ENCODE measurements around the gene RACK1.
A peak's percentile ranks its signal among the peaks of the same experiment; 100 is the strongest.
"Not testable (repeated sequence)": the region's sequence is repeated elsewhere in the genome, so short reads cannot be mapped to it uniquely, and the experiment has no call there.

RACK1 gene

DNA sequence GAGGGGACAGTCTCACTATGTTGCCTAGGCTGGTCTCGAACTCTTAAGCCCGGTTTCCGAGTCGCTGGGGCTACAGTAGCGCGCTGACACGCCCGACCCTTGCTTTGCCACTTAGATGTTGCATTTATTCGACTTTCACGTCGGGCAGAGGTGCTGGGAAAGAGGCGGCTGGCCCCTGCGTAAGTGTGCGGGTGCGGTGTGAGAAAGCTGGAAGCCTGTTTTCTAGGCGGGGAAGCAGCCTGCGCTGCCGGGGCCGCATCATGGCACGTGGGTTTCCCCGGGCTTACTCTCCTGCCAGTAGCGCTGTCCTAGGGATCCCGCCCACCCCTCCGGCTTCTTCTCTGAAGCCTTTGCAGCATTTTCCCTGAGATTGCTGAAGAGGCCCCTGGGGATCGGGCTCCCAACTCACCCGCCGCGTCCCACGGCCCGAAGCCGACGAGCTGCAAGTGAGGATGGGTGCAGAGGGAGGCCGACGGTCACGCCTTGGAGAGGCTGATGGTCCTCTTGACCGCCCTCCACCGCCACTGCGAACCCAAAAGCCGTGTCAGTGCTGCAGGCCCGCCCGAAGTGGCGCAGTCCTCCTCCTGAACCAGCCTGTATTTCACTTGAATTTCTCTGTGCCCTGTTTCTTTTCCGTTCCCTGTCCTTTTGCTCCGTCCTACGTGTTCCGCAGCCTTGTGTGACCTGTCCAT lies 26.4 kb downstream of the RACK1 start:
- DNase-seq (ENCODE audit: low read depth in 2 of 2, low spot score in 1 of 2) = no peak

- DNase-seq (ENCODE audit: low read depth in 2 of 2, low spot score in 1 of 2) = no peak
Observed at GRCh38 chr5:181215997-181216989, 27.4 kb downstream of the RACK1 start.

- not testable (repeated sequence) for DNase-seq (ENCODE audit: low read depth in 2 of 2, low spot score in 1 of 2)
Observed at GRCh38 chr5:181214249-181214648, 29.5 kb downstream of the RACK1 start.

DNA sequence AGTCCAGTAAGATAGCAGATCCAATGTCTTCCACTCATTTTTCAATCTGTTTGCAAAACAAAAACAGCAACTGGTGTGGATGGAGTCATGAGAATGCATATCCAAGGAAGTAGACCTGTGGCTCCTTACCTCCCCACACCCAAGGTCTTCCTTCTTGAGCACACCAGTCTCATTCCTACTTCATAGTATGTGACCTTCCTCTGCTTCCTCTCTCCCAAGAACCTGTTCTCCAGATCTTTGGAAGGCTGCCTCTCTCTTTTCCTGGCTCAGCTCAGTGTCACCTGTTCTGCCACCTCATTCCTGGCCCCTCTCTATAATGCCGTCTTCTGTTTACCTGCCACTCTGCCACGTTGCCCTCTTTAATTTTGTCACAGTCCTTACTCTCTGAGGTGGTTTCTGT lies 30.8 kb downstream of the RACK1 start:
- DNase-seq (ENCODE audit: low read depth in 2 of 2, low spot score in 1 of 2) = no peak

- DNase-seq (ENCODE audit: low read depth in 2 of 2, low spot score in 1 of 2) = no peak
Observed at GRCh38 chr5:181212080-181212479, 31.6 kb downstream of the RACK1 start.

- DNase-seq (ENCODE audit: low read depth in 2 of 2, low spot score in 1 of 2) = no peak
Observed at GRCh38 chr5:181211208-181211607, 32.5 kb downstream of the RACK1 start.

GRCh38 chr5:181210698-181211097 lies 33.0 kb downstream of the RACK1 start:
- not testable (repeated sequence) for DNase-seq (ENCODE audit: low read depth in 2 of 2, low spot score in 1 of 2)

- not testable (repeated sequence) for DNase-seq (ENCODE audit: low read depth in 2 of 2, low spot score in 1 of 2)
Observed at GRCh38 chr5:181210148-181210547, 33.6 kb downstream of the RACK1 start.

DNA sequence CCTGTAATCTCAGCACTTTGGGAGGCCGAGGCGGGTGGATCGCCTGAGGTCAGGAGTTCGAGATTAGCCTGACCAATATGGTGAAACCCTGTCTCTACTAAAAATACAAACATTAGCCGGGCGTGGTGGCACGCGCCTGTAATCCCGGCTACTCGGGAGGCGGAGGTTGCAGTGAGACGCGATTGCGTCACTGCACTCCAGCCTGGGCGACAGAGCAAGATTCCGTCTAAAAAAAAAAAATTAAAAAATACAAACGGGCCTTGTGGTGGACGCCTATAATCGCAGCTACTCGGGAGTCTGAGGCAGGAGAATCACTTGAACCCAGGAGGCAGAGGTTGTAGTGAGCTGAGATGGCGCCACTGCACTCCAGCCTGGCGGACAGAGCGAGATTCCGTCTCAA lies 34.7 kb downstream of the RACK1 start:
- DNase-seq (ENCODE audit: low read depth in 2 of 2, low spot score in 1 of 2) = not testable (repeated sequence)

DNA sequence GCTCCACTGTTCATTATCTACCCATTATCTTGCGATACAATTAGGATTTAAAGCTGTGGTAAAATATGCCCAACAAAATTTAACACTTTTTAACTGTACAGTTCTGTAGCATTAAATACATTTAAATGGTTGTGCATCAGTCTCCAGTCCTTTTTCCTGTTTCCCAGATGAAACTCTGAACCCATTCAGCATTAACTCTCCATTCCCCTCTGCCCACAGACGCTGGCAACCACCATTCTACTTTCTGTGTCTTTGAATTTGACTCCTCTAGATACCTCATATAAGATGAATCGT lies 35.8 kb downstream of the RACK1 start:
- DNase-seq (ENCODE audit: low read depth in 2 of 2, low spot score in 1 of 2) = no peak

GRCh38 chr5:181207214-181207959 lies 36.3 kb downstream of the RACK1 start:
- peak; percentile 67 to 81 for DNase-seq (ENCODE audit: low read depth in 2 of 2, low spot score in 1 of 2)

DNA sequence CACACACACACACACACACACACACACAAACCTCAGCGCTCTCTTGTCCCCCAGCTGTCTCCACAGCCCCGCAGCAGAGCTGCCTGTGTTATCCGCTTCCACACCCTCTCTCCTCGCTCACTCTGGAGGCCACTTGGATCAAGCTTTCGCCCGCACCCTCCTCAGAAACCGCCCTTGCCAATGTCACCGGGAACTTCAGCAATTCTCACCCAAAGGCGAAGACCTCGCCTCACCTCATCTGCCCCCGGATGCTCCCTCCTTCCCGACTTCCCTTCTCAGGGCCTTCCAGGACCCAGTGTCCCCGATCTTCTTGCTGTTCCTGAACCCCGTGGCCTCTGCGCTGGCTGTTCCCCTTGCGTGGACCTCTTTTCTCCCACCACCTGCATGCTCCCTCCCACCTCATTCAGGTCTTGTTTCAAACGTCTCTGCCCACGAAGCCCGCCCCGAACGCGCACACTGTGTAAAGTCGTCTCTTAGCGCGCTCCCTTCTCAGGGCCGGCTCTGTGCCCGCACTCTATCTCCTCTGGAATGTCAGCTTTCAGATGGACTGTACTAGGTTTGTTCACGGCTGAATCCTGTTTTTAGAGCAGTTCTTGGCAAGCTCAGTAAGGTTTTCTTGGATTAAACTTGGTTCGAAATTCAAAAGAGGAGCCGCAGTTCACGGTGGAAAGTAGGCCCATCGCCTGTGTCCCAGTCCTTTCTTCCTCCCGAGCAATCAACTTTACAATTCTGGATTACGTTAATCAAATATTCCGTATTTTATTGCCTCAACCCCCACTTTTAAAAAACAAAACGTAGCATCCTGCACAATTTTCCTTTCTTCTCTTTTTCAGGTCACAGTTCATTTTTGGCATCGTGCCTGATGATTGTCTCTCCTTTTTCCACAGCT lies 37.7 kb downstream of the RACK1 start:
- DNase-seq (ENCODE audit: low read depth in 2 of 2, low spot score in 1 of 2) = no peak

- no peak for DNase-seq (ENCODE audit: low read depth in 2 of 2, low spot score in 1 of 2)
Observed at GRCh38 chr5:181204826-181205760, 38.6 kb downstream of the RACK1 start, which contains the start of gene TRIM7. Gene TRIM7, minus strand, starts transcription at chr5:181205196. Its CDS starts 86 bp downstream, at chr5:181205110.

DNA sequence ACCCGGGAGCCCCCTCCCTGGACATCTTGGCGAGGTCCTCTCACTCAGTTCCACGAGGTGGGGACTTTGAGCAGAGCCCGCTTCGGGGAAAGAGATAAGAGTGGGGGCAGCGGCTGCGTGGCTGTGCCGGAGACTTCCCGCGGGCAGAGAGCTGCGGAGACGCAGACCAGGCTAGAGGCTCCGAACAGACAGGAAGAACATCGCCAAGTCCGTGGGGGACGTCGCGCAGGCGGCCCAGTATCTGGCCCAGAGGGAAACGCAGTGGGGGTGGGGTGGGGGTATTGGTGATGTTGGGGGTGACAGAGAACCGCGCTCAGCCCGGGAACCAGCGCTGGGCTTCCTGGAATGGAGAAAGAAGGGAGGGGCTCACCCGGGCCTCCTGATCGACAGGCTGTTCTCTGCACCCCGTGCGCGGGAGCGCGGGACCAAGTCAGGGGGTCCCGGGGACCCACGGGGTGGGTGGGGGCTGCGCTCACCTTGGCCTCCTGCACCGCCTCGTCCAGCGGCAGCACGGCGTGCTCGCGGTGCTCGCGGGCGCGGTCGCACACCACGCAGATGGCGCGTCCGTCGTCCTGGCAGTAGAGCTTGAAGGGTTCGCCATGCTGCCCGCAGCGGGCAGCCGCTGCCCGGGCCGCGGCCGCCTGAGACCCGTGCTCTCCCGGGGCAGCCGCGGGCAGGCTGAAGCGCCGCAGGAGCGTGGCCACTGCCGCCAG lies 39.4 kb downstream of the RACK1 start:
- DNase-seq (ENCODE audit: low read depth in 2 of 2, low spot score in 1 of 2) = no peak

DNA sequence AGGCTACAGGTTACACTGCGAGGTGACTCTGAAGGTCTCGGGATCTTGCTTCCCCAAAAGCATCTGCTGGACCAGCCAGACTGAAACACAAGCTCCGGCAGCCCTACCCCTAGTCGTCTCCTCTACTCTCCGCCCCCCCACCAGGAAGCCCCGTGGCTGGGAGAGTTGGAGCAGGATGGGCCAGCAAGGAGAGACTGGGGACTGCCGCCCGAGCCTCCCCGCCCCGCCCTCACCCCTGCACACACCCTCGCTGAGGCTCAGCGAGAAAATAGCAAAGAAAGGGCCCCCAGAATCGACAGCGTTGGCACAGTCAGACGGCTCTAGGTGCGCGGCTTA lies 40.0 kb downstream of the RACK1 start:
- no peak for DNase-seq (ENCODE audit: low read depth in 2 of 2, low spot score in 1 of 2)

GRCh38 chr5:181203093-181203711 lies 40.5 kb downstream of the RACK1 start:
- no peak for DNase-seq (ENCODE audit: low read depth in 2 of 2, low spot score in 1 of 2)

DNA sequence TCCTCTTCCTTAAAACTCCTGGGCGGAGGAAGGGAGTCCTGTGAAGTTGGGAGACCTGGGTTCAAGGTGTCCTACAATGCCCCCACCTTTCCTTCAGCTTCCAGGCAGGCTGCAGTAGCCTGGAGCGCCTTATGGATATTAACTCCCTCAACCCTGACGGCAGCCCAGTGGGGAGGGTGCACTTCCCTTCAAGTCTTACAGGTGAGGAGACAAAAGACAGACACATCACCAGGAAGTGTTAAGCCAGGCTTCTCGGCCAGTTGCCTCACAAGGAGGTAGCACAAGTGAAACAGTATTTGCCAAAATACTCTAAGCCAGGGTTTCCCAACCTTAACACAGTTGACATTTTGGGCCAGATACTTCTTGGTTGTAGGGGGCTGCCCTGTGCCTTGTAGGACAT lies 42.9 kb downstream of the RACK1 start:
- DNase-seq (ENCODE audit: low read depth in 2 of 2, low spot score in 1 of 2) = no peak

DNA sequence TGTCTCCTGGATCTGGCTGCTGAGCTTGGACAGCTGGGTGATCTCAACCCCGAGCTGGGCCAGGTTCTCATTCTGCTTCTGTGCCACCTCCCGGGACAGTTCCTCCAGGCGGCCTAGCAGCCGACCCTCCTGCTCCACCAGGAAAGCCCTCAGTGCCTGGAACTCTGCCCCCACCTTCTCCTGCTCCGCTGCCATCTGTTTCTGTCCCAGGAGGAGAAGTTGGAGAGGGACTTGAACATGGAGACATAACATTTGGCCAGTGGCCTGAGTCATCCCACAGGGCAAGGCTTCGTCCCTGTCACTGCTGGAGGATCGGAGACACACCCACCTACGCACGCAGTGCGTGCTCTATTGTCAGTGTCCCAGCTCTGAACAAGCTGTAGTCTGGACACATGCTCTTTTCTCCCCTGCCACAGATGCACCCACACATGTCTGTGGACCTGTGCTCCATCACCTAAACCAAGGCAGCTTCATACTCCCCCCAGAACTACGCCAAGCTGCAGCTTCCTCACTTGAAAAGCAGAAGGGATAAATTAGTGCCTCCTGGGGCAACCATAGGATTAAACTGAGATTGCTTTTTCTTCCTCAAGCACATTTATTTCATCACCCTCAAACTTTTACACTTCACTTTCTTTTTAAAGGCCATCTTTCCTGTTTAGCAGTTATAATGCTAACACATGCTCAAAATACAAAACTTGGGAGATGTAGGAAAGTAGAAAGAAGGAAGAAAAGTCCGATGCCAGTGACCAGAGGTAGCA lies 43.6 kb downstream of the RACK1 start:
- DNase-seq (ENCODE audit: low read depth in 2 of 2, low spot score in 1 of 2) = no peak

Data from stimulated activated CD8-positive, alpha-beta memory T cell treated with anti-CD3 and anti-CD28 coated beads, Interleukin-4, amount 100 ng/mL, for 4 hours (primary cell).